ENCODE results near the gene ZBTB20.

The ZBTB20 gene

DNA sequence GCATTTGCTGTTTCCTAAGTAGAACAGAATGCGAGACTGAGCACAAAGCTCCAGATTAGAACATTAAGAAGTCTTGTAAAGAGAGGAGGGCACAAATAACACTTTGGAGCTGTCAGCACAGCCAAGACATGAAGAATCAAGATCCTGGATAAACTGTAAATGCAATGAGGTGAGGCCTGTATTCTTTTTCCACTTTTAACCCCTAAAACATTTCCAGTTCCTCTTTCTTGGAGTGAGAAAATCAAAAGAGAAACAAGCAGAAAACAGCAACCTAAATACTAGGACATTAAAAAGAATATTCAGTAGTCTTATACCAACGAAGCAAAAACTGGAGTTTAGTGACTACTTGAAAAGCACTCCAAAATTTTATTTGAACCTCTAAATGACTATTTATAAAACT lies 204.3 kb downstream of the ZBTB20 start:
- no peaks in the 10 kb centered on the region for H3K36me3 ChIP-seq (ENCODE audit: control insufficient read depth in 2 of 2, insufficient read depth in 2 of 2, low read length in 2 of 2)
- no peaks in the 10 kb centered on the region for H3K4me1 ChIP-seq (ENCODE audit: control insufficient read depth in 2 of 2, insufficient read depth in 2 of 2, low read length in 2 of 2)
- no peak overlapping the region for H3K9ac ChIP-seq (ENCODE audit: low read depth in 1 of 2, low read length in 2 of 2)
- no peaks in the 10 kb centered on the region for H3K9me3 ChIP-seq (ENCODE audit: control insufficient read depth in 2 of 2, low read length in 2 of 2)
- no peak overlapping the region for H3K4me3 ChIP-seq (ENCODE audit: low read length in 2 of 2)
- H3K27me3 ChIP-seq (ENCODE audit: control insufficient read depth in 2 of 2, insufficient read depth in 2 of 2, low read length in 2 of 2) = no peaks in the 10 kb centered on the region
- no peak overlapping the region for H3K27ac ChIP-seq (ENCODE audit: low read depth in 2 of 2, low read length in 2 of 2)

DNA sequence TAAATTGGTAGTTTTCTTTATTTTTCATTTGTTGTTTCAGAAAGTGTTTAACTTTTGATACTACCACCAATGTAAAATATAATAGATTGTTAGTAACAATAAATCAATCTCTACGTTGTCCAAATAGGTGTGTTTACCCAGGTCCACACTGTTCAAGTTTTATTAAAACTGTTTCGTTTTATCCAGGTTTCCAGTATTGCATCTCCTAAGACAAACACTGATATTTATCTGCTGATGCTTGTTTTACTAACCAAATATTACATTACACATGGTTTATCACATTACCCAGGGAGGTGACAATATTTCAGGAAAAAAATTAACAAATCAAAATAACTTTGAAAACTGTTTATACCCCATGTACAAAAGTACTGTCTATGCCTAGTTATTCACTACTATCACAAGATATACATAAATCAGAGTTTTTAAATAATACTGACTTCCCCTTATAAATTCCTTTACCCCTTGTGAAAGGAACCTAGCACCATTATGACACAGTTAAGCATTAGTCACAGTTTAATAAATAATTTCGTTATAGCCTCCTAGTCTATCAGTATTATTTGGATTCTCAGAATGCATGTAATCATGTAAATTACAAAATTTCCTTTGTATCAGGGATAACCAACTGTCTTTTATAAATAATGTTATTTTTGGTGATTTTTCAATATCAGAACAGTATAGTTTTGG lies 205.3 kb downstream of the ZBTB20 start:
- Histone ChIP-seq H3K4me1 (ENCODE audit: control insufficient read depth in 2 of 2, insufficient read depth in 2 of 2, low read length in 2 of 2) (no peaks in the 10 kb centered on the region), H3K9ac (ENCODE audit: low read depth in 1 of 2, low read length in 2 of 2) (no peak overlapping the region), H3K36me3 (ENCODE audit: control insufficient read depth in 2 of 2, insufficient read depth in 2 of 2, low read length in 2 of 2) (no peaks in the 10 kb centered on the region), H3K4me3 (ENCODE audit: low read length in 2 of 2) (no peak overlapping the region), H3K9me3 (ENCODE audit: control insufficient read depth in 2 of 2, low read length in 2 of 2) (no peaks in the 10 kb centered on the region), H3K27me3 (ENCODE audit: control insufficient read depth in 2 of 2, insufficient read depth in 2 of 2, low read length in 2 of 2) (no peaks in the 10 kb centered on the region), H3K27ac (ENCODE audit: low read depth in 2 of 2, low read length in 2 of 2) (no peak overlapping the region)

DNA sequence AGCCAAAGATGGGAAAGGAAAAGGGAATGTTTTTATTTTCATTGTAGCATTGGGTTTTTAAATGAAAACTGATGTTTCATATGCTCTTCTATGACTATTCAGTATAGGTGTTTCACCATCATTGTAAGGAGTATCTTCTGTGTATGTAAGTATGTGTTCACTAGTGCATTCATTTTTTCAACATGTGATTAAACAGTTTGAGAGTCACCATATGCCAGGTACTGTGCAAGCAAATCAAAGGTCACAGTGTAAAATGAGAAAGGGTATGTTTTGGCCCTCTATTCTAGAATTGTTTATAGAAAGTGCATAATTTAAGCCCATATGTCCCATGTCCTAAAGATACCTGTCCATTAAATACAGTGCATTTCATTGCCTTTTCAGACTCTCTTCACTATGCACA lies 207.2 kb downstream of the ZBTB20 start:
- no peak overlapping the region for H3K27ac ChIP-seq (ENCODE audit: low read depth in 2 of 2, low read length in 2 of 2)
- H3K4me1 ChIP-seq (ENCODE audit: control insufficient read depth in 2 of 2, insufficient read depth in 2 of 2, low read length in 2 of 2) = no peaks in the 10 kb centered on the region
- no peaks in the 10 kb centered on the region for H3K27me3 ChIP-seq (ENCODE audit: control insufficient read depth in 2 of 2, insufficient read depth in 2 of 2, low read length in 2 of 2)
- no peak overlapping the region for H3K4me3 ChIP-seq (ENCODE audit: low read length in 2 of 2)
- no peaks in the 10 kb centered on the region for H3K9me3 ChIP-seq (ENCODE audit: control insufficient read depth in 2 of 2, low read length in 2 of 2)
- H3K36me3 ChIP-seq (ENCODE audit: control insufficient read depth in 2 of 2, insufficient read depth in 2 of 2, low read length in 2 of 2) = no peaks in the 10 kb centered on the region
- H3K9ac ChIP-seq (ENCODE audit: low read depth in 1 of 2, low read length in 2 of 2) = no peak overlapping the region

DNA sequence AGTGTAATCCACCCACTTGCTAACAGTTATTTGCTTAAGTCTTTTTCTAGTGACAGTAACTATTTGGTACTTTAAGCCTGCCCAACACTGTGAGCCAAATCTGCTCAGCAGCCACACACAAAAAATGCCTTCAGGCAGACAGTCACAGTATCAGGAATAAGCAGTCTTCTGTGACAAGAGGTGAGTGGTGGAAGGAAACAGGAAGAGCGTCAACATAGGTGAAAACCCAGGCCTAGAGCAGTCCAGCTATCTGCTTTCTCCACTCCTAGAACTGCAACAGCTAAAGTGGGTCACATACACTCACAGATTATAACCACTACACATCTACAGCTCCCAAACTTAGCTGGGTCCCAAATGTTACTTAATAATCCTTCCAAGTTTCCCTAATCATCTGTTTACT lies 213.7 kb downstream of the ZBTB20 start:
- H3K9me3 ChIP-seq (ENCODE audit: control insufficient read depth in 2 of 2, low read length in 2 of 2) = no peaks in the 10 kb centered on the region
- no peak overlapping the region for H3K9ac ChIP-seq (ENCODE audit: low read depth in 1 of 2, low read length in 2 of 2)
- H3K27ac ChIP-seq (ENCODE audit: low read depth in 2 of 2, low read length in 2 of 2) = no peak overlapping the region
- no peaks in the 10 kb centered on the region for H3K4me1 ChIP-seq (ENCODE audit: control insufficient read depth in 2 of 2, insufficient read depth in 2 of 2, low read length in 2 of 2)
- H3K36me3 ChIP-seq (ENCODE audit: control insufficient read depth in 2 of 2, insufficient read depth in 2 of 2, low read length in 2 of 2) = no peaks in the 10 kb centered on the region
- no peaks in the 10 kb centered on the region for H3K27me3 ChIP-seq (ENCODE audit: control insufficient read depth in 2 of 2, insufficient read depth in 2 of 2, low read length in 2 of 2)
- no peak overlapping the region for H3K4me3 ChIP-seq (ENCODE audit: low read length in 2 of 2)

DNA sequence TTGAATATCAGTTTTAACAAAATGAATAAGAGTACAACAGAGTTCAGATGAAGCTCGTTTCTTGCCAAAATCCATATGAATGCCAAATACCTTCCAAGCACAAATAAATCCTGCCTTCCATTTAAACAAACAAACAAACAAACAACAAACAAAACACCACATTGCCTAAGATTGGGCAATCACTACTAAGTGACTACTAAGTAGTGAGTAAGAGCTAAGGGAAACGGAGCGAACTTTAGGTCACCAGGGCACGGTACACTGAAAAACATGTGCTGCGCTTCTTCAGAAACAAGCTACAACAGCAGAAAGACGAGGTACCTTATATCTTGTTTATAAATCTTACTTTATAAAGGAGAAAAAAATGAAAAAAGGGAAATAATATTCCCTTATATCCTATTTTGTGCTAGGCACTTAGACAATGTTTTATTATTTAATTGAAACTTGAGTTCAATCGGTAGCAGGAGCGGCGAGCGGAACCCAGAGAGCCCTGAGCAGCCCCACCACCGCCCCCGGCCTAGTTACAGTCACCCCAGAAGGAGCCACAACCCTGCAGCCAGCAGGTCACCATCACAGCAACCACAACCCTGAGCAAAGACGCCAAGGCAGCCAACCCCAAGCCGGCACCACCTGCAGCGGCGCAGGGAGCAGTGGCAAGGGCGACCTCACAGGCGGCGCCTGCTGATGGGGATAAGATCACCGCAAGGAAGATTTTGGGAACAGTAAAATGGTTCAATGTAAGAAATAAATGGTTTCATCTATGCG lies 216.9 kb downstream of the ZBTB20 start:
- Histone ChIP-seq H3K4me3 (ENCODE audit: low read length in 2 of 2) (no peak overlapping the region), H3K27ac (ENCODE audit: low read depth in 2 of 2, low read length in 2 of 2) (no peak overlapping the region), H3K9ac (ENCODE audit: low read depth in 1 of 2, low read length in 2 of 2) (no peak overlapping the region), H3K9me3 (ENCODE audit: control insufficient read depth in 2 of 2, low read length in 2 of 2) (no peaks in the 10 kb centered on the region), H3K27me3 (ENCODE audit: control insufficient read depth in 2 of 2, insufficient read depth in 2 of 2, low read length in 2 of 2) (no peaks in the 10 kb centered on the region), H3K4me1 (ENCODE audit: control insufficient read depth in 2 of 2, insufficient read depth in 2 of 2, low read length in 2 of 2) (no peaks in the 10 kb centered on the region), H3K36me3 (ENCODE audit: control insufficient read depth in 2 of 2, insufficient read depth in 2 of 2, low read length in 2 of 2) (no peaks in the 10 kb centered on the region)

DNA sequence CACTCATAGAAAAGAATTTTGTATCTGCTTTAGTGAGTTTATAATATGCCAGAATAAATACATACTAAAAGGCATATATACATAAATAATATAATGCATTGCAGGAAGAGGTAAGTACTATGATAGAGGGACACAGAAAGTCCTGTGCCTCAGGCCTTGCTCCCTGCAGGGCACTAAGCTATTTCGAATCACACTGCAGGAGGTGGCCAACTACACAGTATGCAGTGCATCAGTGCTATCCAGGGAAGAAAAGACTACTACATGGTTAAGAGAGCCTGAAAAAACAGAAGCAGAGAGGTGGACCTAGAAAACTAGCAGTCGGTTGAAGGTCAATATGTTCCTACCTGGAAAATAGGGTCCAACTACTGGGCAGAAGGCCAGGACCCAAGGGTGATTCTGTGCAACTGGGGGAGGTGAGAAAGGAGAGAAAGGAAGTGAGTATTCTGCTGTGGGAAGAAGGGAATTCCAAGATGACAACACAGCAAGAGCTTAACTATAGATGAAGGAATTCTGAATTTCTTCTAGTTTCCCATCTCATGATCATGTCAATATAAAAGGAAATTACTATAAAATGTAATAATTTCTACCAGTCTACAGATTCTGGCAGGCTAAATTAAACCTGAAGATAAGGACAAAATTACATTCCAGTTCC lies 218.0 kb downstream of the ZBTB20 start:
- H3K4me1 ChIP-seq (ENCODE audit: control insufficient read depth in 2 of 2, insufficient read depth in 2 of 2, low read length in 2 of 2) = no peaks in the 10 kb centered on the region

DNA sequence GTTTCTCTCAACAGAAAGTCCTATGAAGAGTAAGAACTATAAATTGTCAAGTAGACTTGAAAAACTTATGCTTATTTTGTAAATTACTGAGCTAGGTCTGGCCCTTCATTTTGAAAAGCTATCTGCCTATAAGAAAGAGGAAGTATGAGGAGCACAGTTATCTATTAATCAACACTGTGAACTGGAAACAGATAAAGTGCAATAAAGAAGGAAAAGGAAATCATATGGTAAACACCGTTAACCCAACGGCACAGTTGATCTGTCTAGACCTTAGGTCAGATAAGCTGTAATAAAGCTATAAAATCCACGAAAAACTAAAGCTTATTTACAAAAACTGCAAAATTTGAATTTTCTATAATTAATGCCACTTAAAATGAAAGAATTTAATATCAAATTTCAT lies 242.5 kb downstream of the ZBTB20 start:
- Histone ChIP-seq H3K4me3 (ENCODE audit: low read length in 2 of 2) (no peak overlapping the region), H3K9me3 (ENCODE audit: control insufficient read depth in 2 of 2, low read length in 2 of 2) (no peaks in the 10 kb centered on the region), H3K4me1 (ENCODE audit: control insufficient read depth in 2 of 2, insufficient read depth in 2 of 2, low read length in 2 of 2) (peaks cover 2 to 10% of the 10 kb centered on the region in 2 donors), H3K36me3 (ENCODE audit: control insufficient read depth in 2 of 2, insufficient read depth in 2 of 2, low read length in 2 of 2) (no peaks in the 10 kb centered on the region), H3K27ac (ENCODE audit: low read depth in 2 of 2, low read length in 2 of 2) (no peak overlapping the region), H3K27me3 (ENCODE audit: control insufficient read depth in 2 of 2, insufficient read depth in 2 of 2, low read length in 2 of 2) (no peaks in the 10 kb centered on the region), H3K9ac (ENCODE audit: low read depth in 1 of 2, low read length in 2 of 2) (no peak overlapping the region)

More for the DNA sequence above, 218.0 kb downstream of the ZBTB20 start:
- Histone ChIP-seq H3K36me3 (ENCODE audit: control insufficient read depth in 2 of 2, insufficient read depth in 2 of 2, low read length in 2 of 2) (no peaks in the 10 kb centered on the region), H3K9ac (ENCODE audit: low read depth in 1 of 2, low read length in 2 of 2) (no peak overlapping the region), H3K4me3 (ENCODE audit: low read length in 2 of 2) (no peak overlapping the region), H3K9me3 (ENCODE audit: control insufficient read depth in 2 of 2, low read length in 2 of 2) (no peaks in the 10 kb centered on the region), H3K27ac (ENCODE audit: low read depth in 2 of 2, low read length in 2 of 2) (no peak overlapping the region), H3K27me3 (ENCODE audit: control insufficient read depth in 2 of 2, insufficient read depth in 2 of 2, low read length in 2 of 2) (no peaks in the 10 kb centered on the region)

DNA sequence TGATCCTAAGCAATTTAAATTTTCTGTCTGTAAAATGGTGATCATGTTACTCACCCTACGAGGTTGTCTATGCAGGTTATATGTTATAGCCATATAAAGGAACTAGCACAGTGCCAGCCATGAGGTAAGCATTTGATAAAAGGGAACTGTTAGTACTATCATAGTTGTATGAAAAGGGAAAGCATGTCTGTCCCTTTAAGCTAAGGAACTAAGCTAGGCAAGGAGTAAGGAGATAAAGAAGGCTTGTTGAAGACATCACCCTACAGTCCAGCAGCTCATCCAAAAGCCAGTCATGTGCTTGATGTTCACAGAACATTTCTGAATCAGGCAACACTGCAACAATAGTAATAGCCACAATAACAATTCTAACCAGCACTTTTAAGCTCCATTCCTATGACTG lies 243.9 kb downstream of the ZBTB20 start:
- H3K27ac ChIP-seq (ENCODE audit: low read depth in 2 of 2, low read length in 2 of 2) = peak overlapping the region in 1 of 2 donors; percentile 34
- H3K4me1 ChIP-seq (ENCODE audit: control insufficient read depth in 2 of 2, insufficient read depth in 2 of 2, low read length in 2 of 2) = peaks cover 2 to 12% of the 10 kb centered on the region in 2 donors

DNA sequence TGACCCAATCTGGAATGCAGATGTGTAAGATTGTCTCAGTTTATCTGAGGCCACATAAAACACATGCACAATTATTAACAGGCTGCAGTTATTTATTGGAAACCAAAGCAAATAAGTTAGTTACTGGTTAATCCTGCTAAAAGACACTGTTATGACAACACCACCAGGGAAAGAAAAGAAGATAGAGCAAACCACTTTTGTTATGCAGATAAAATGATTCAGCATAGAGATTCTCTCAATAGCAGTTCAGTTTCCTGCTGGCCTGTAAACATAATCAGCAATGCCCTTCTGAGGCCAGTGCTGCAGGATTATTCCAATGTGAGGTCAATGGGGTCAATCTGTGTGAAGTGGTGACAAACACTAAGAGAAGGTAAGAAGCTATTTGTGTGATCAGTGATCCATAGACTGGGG lies 244.4 kb downstream of the ZBTB20 start:
- Histone ChIP-seq H3K36me3 (ENCODE audit: control insufficient read depth in 2 of 2, insufficient read depth in 2 of 2, low read length in 2 of 2) (no peaks in the 10 kb centered on the region), H3K27me3 (ENCODE audit: control insufficient read depth in 2 of 2, insufficient read depth in 2 of 2, low read length in 2 of 2) (no peaks in the 10 kb centered on the region), H3K9ac (ENCODE audit: low read depth in 1 of 2, low read length in 2 of 2) (no peak overlapping the region), H3K9me3 (ENCODE audit: control insufficient read depth in 2 of 2, low read length in 2 of 2) (no peaks in the 10 kb centered on the region), H3K27ac (ENCODE audit: low read depth in 2 of 2, low read length in 2 of 2) (peak overlapping the region in 1 of 2 donors; percentile 34), H3K4me3 (ENCODE audit: low read length in 2 of 2) (no peak overlapping the region), H3K4me1 (ENCODE audit: control insufficient read depth in 2 of 2, insufficient read depth in 2 of 2, low read length in 2 of 2) (peaks cover 2 to 12% of the 10 kb centered on the region in 2 donors)

More for the DNA sequence above, 243.9 kb downstream of the ZBTB20 start:
- H3K4me3 ChIP-seq (ENCODE audit: low read length in 2 of 2) = no peak overlapping the region
- no peaks in the 10 kb centered on the region for H3K27me3 ChIP-seq (ENCODE audit: control insufficient read depth in 2 of 2, insufficient read depth in 2 of 2, low read length in 2 of 2)
- no peaks in the 10 kb centered on the region for H3K9me3 ChIP-seq (ENCODE audit: control insufficient read depth in 2 of 2, low read length in 2 of 2)
- H3K9ac ChIP-seq (ENCODE audit: low read depth in 1 of 2, low read length in 2 of 2) = no peak overlapping the region
- H3K36me3 ChIP-seq (ENCODE audit: control insufficient read depth in 2 of 2, insufficient read depth in 2 of 2, low read length in 2 of 2) = no peaks in the 10 kb centered on the region

DNA sequence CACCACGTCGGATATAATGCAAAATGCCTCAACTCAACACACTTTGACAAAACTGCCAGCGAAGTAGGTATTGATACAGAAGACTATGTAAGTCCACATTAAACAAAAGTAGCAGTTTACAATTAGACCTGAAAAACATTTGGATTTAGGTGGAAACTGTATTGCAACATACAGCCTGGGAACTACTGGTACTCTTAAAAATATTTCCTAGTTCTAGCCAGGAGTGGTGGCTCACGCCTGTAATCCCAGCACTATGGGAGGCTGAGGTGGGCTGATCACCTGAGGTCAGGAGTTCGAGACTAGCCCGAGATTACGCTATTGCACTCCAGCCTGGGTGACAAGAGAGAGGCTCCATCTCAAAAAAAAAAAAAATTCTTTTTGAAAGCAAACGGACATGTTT lies 246.2 kb downstream of the ZBTB20 start:
- Histone ChIP-seq H3K4me1 (ENCODE audit: control insufficient read depth in 2 of 2, insufficient read depth in 2 of 2, low read length in 2 of 2) (peaks cover 2 to 12% of the 10 kb centered on the region in 2 donors), H3K36me3 (ENCODE audit: control insufficient read depth in 2 of 2, insufficient read depth in 2 of 2, low read length in 2 of 2) (no peaks in the 10 kb centered on the region), H3K4me3 (ENCODE audit: low read length in 2 of 2) (peak overlapping the region; percentile 53 to 55), H3K9me3 (ENCODE audit: control insufficient read depth in 2 of 2, low read length in 2 of 2) (no peaks in the 10 kb centered on the region), H3K9ac (ENCODE audit: low read depth in 1 of 2, low read length in 2 of 2) (no peak overlapping the region), H3K27me3 (ENCODE audit: control insufficient read depth in 2 of 2, insufficient read depth in 2 of 2, low read length in 2 of 2) (no peaks in the 10 kb centered on the region), H3K27ac (ENCODE audit: low read depth in 2 of 2, low read length in 2 of 2) (peak overlapping the region; percentile 5 to 37)

Measured in mucosa of rectum (tissue), 2 donors.